Tibial artery (tissue), 4 donors: ENCODE measurements around the gene COPB2.

Experiments
- DNase-seq, 2 donors: peaks; one replicate each; pipeline ENCODE4 v3.0.0-alpha.2; 2019
- H3K27ac ChIP-seq, 2 donors: fragments of 200-600 bp; sonication (generic) in 1 of 2; 1 replicate in 1 of 2; 2 replicates in 1 of 2; pipeline ENCODE4 v1.5.1; 2018 to 2019; ENCODE audit warnings: mild to moderate bottlenecking in 1 of 2
- H3K27me3 ChIP-seq, 2 donors: fragments of 200-600 bp; sonication (generic) in 1 of 2; one replicate each; pipeline versions ENCODE4 v1.5.1 to v1.6.0; 2016 to 2019
- H3K36me3 ChIP-seq, 3 donors: fragments of 200-600 bp; sonication (generic) in 2 of 3; one replicate each; pipeline ENCODE4 v1.5.1; 2016 to 2019; ENCODE audit warnings: mild to moderate bottlenecking in 2 of 3
- H3K4me1 ChIP-seq, 4 donors: fragments of 200-600 bp; sonication (generic) in 2 of 4; 1 replicate in 3 of 4; 2 replicates in 1 of 4; pipeline ENCODE4 v1.5.1; 2016 to 2019
- H3K4me3 ChIP-seq, 2 donors: fragments of 200-600 bp; sonication (generic) in 1 of 2; 1 replicate in 1 of 2; 2 replicates in 1 of 2; pipeline ENCODE4 v1.5.1; 2018 to 2019; ENCODE audit warnings: mild to moderate bottlenecking in 2 of 2
- H3K9me3 ChIP-seq, 3 donors: fragments of 200-600 bp; sonication (generic) in 1 of 3; one replicate each; pipeline ENCODE4 v1.5.1; 2016 to 2019
- CTCF ChIP-seq, 2 experiments: fragments of 200-600 bp in 1 of 2; fragments of 450-650 bp in 1 of 2; IDR thresholded peaks; one replicate each; pipeline ENCODE4 v1.5.1; 2017 to 2019; ENCODE audit warnings: antibody characterized with exemption in 2 of 2, mild to moderate bottlenecking in 1 of 2, moderate library complexity in 1 of 2
- intact Hi-C: fragments of 100-400 bp; cut with DNase I; formaldehyde crosslinking; loops from one replicate; pipeline ENCODE4 v1.15.0; 2023; ENCODE audit warnings: low total_unique reads

COPB2 gene

GRCh38 chr3:139427283-139428060 is 38.0 kb upstream of the COPB2 start:
- peak; percentile 75 to 85 for TF ChIP-seq CTCF (IDR thresholded peaks at IDR 0.05)
- H3K4me3 ChIP-seq = no peak overlapping the region
- H3K9me3 ChIP-seq = no peaks in the 10 kb centered on the region
- no peaks in the 10 kb centered on the region for H3K4me1 ChIP-seq
- no peaks in the 10 kb centered on the region for H3K27me3 ChIP-seq
- H3K27ac ChIP-seq = no peak overlapping the region
- intact Hi-C loops = loop anchor here (10.0 kb wide), 2 partner anchors 137 to 1437 kb away; no protein-coding TSS in a partner anchor
- H3K36me3 ChIP-seq = peaks cover 0 to 14% (median 0%) of the 10 kb centered on the region in 3 donors
- DNase-seq = no peak

GRCh38 chr3:139425745-139426400 is 36.4 kb upstream of the COPB2 start:
- no peak for DNase-seq
- H3K9me3 ChIP-seq = no peaks in the 10 kb centered on the region
- no peak for TF ChIP-seq CTCF (IDR thresholded peaks at IDR 0.05)
- no peak overlapping the region for H3K4me3 ChIP-seq
- H3K27me3 ChIP-seq = no peaks in the 10 kb centered on the region
- no peaks in the 10 kb centered on the region for H3K4me1 ChIP-seq
- intact Hi-C loops = loop anchor here (10.0 kb wide), 2 partner anchors 139 to 1439 kb away; no protein-coding TSS in a partner anchor
- no peak overlapping the region for H3K27ac ChIP-seq
- H3K36me3 ChIP-seq = peaks cover 0 to 14% (median 0%) of the 10 kb centered on the region in 3 donors

GRCh38 chr3:139423232-139423631 is 33.8 kb upstream of the COPB2 start:
- intact Hi-C loops = loop anchor here (10.0 kb wide), 2 partner anchors 142 to 1442 kb away; no protein-coding TSS in a partner anchor
- no peak for TF ChIP-seq CTCF (IDR thresholded peaks at IDR 0.05)
- DNase-seq = no peak

DNA sequence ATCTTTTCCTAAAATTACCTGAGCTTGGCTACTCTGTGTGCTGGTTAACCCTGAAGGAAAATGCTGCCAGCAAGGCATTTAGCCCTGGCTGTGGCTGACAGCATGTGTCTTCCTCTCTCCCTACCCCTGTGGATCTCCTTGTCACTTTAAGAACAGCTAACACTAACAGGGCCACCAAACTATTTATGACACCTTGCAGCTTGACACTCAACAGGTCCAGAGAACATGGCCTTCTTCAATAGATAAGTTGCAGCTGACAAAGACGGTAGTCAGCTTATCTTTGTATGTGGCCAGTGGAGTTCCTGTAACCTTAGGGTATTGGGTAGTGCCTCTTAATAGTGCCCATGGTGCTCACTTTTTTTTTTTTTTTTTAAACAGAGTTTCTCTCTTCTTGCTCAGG is 32.0 kb upstream of the COPB2 start:
- TF ChIP-seq CTCF (IDR thresholded peaks at IDR 0.05) = no peak
- H3K4me1 ChIP-seq = no peaks in the 10 kb centered on the region
- H3K36me3 ChIP-seq = peaks cover 4 to 17% (median 7%) of the 10 kb centered on the region in 3 donors
- intact Hi-C loops = loop anchor here (10.0 kb wide), 2 partner anchors 143 to 1443 kb away; no protein-coding TSS in a partner anchor
- no peak for DNase-seq
- no peak overlapping the region for H3K27ac ChIP-seq
- no peak overlapping the region for H3K4me3 ChIP-seq
- no peaks in the 10 kb centered on the region for H3K27me3 ChIP-seq
- H3K9me3 ChIP-seq = peaks cover 0 to 9% (median 1%) of the 10 kb centered on the region in 3 donors

More at GRCh38 chr3:139423232-139423631, 33.8 kb upstream of the COPB2 start:
- Histone ChIP-seq H3K27me3 (no peaks in the 10 kb centered on the region), H3K4me1 (no peaks in the 10 kb centered on the region), H3K27ac (no peak overlapping the region), H3K36me3 (peaks cover 0 to 17% (median 5%) of the 10 kb centered on the region in 3 donors), H3K4me3 (no peak overlapping the region), H3K9me3 (no peaks in the 10 kb centered on the region)

GRCh38 chr3:139421040-139421439 is 31.6 kb upstream of the COPB2 start:
- Histone ChIP-seq H3K36me3 (peaks cover 4 to 17% (median 7%) of the 10 kb centered on the region in 3 donors), H3K4me3 (no peak overlapping the region), H3K27me3 (no peaks in the 10 kb centered on the region), H3K27ac (no peak overlapping the region), H3K4me1 (no peaks in the 10 kb centered on the region), H3K9me3 (peaks cover 0 to 13% (median 4%) of the 10 kb centered on the region in 3 donors)
- intact Hi-C loops = loop anchor here (10.0 kb wide), 2 partner anchors 144 to 1444 kb away; no protein-coding TSS in a partner anchor
- no peak for TF ChIP-seq CTCF (IDR thresholded peaks at IDR 0.05)
- no peak for DNase-seq
